TTC549 (cell line): Measurements from ENCODE around the gene VAV3.
"Not testable (repeated sequence)": the region's sequence is repeated elsewhere in the genome, so short reads cannot be mapped to it uniquely, and the experiment has no call there.

ENCODE experiments used
- FAIRE-seq: peaks from 2 replicates; lab custom pipeline; 2012; peaks lifted over from hg19 to GRCh38; lab: Jason Lieb, UNC

VAV3 gene

GRCh38 chr1:107893350-107893749 lies 71.6 kb downstream of the VAV3 start:
- FAIRE-seq: not testable (repeated sequence)

GRCh38 chr1:107889524-107889923 lies 75.5 kb downstream of the VAV3 start:
- no peak for FAIRE-seq

GRCh38 chr1:107883562-107883961 lies 81.4 kb downstream of the VAV3 start:
- FAIRE-seq: no peak

GRCh38 chr1:107879927-107880326 lies 85.1 kb downstream of the VAV3 start:
- FAIRE-seq: no peak

GRCh38 chr1:107879346-107879745 lies 85.6 kb downstream of the VAV3 start:
- no peak for FAIRE-seq

GRCh38 chr1:107877745-107878144 lies 87.2 kb downstream of the VAV3 start:
- no peak for FAIRE-seq

- no peak for FAIRE-seq
Measured at GRCh38 chr1:107877092-107877491, 87.9 kb downstream of the VAV3 start.

- FAIRE-seq: no peak
Measured at GRCh38 chr1:107875689-107876088, 89.3 kb downstream of the VAV3 start.

GRCh38 chr1:107874221-107874620 lies 90.8 kb downstream of the VAV3 start:
- FAIRE-seq: no peak

- FAIRE-seq: no peak
Measured at GRCh38 chr1:107871687-107872395, 93.1 kb downstream of the VAV3 start.

- no peak for FAIRE-seq
Measured at GRCh38 chr1:107871259-107871658, 93.7 kb downstream of the VAV3 start.

GRCh38 chr1:107870696-107871095 lies 94.3 kb downstream of the VAV3 start:
- no peak for FAIRE-seq

GRCh38 chr1:107867897-107868296 lies 97.1 kb downstream of the VAV3 start:
- no peak for FAIRE-seq

- FAIRE-seq: no peak
Measured at GRCh38 chr1:107867422-107867821, 97.6 kb downstream of the VAV3 start.

GRCh38 chr1:107866870-107867269 lies 98.1 kb downstream of the VAV3 start:
- no peak for FAIRE-seq

- FAIRE-seq: no peak
Measured at GRCh38 chr1:107865627-107866026, 99.4 kb downstream of the VAV3 start.

GRCh38 chr1:107863342-107863741 lies 101.6 kb downstream of the VAV3 start:
- FAIRE-seq: no peak

- no peak for FAIRE-seq
Measured at GRCh38 chr1:107862064-107862463, 102.9 kb downstream of the VAV3 start.

GRCh38 chr1:107858323-107858722 lies 106.7 kb downstream of the VAV3 start:
- no peak for FAIRE-seq

- FAIRE-seq: no peak
Measured at GRCh38 chr1:107851418-107851817, 113.6 kb downstream of the VAV3 start.

- FAIRE-seq: not testable (repeated sequence)
Measured at GRCh38 chr1:107844541-107845194, 120.3 kb downstream of the VAV3 start.

- no peak for FAIRE-seq
Measured at GRCh38 chr1:107843989-107844388, 121.0 kb downstream of the VAV3 start.

- FAIRE-seq: no peak
Measured at GRCh38 chr1:107842241-107842640, 122.7 kb downstream of the VAV3 start.

- no peak for FAIRE-seq
Measured at GRCh38 chr1:107840725-107841124, 124.3 kb downstream of the VAV3 start.
